Skeletal muscle tissue (tissue), 5 donors: ENCODE measurements around the gene CLEC6A. TPM values are rescaled to one million over a fixed set of nuclear protein-coding genes. Genes with fewer than 3 reads are reported as not detected.

Source experiments
- H3K27ac ChIP-seq: one replicate; pipeline ENCODE4 v1.7.0; 2013; ENCODE audit warnings: mild to moderate bottlenecking, low read depth, low read length, inconsistent platforms
- H3K27me3 ChIP-seq, 3 donors: one replicate each; pipeline ENCODE4 v1.7.0; 2013; ENCODE audit warnings: low read length in 3 of 3; ENCODE audit not compliant: control insufficient read depth in 3 of 3, insufficient read depth in 3 of 3
- H3K36me3 ChIP-seq, 3 donors: one replicate each; pipeline ENCODE4 v1.7.0; 2013; ENCODE audit warnings: low read length in 3 of 3; ENCODE audit not compliant: control insufficient read depth in 3 of 3, insufficient read depth in 3 of 3
- H3K4me1 ChIP-seq, 3 donors: one replicate each; pipeline ENCODE4 v1.7.0; 2013; ENCODE audit warnings: low read length in 3 of 3, mild to moderate bottlenecking in 3 of 3; ENCODE audit not compliant: control insufficient read depth in 3 of 3, insufficient read depth in 3 of 3
- H3K4me3 ChIP-seq, 3 donors: one replicate each; pipeline ENCODE4 v1.7.0; 2013; ENCODE audit warnings: low read length in 3 of 3
- H3K9ac ChIP-seq, 3 donors: one replicate each; pipeline ENCODE4 v1.7.0; 2013; ENCODE audit warnings: low read length in 3 of 3, mild to moderate bottlenecking in 3 of 3, moderate library complexity in 2 of 3, low read depth in 1 of 3
- H3K9me3 ChIP-seq, 3 donors: one replicate each; pipeline ENCODE4 v1.7.0; 2013; ENCODE audit warnings: low read length in 3 of 3; ENCODE audit not compliant: control insufficient read depth in 3 of 3
- small RNA-seq: library from RNA; depleted of rRNA; stranded (forward); fragments of <200 nt; gene quantifications from one replicate; pipeline ENCODE3, GENCODE V24; 2014
- total RNA-seq: library from RNA; depleted of rRNA; stranded (reverse); fragments of >200 nt; gene quantifications from one replicate; pipeline ENCODE4 v1.2.3, GENCODE V29; 2014
- donor health status: Osteomylitis.

The CLEC6A gene
- total RNA-seq, 1 donor from 2014 or later: under 0.01 TPM

GRCh38 chr12:8513256-8513655 is 57.5 kb downstream of the CLEC6A start, which contains the start of gene CLEC4D:
TSS of gene CLEC4D (plus strand) at chr12:8513503. CDS start at chr12:8513733, 230 bp downstream.
- no peaks in the 10 kb centered on the region for H3K4me1 ChIP-seq
- no peak within 1 kb of the TSS for H3K9ac ChIP-seq
- no peak within 1 kb of the TSS for H3K27ac ChIP-seq
- H3K27me3 ChIP-seq: peaks cover 0 to 3% (median 0%) of the 10 kb centered on the region in 3 donors
- no peak within 1 kb of the TSS for H3K4me3 ChIP-seq
- no peaks in the 10 kb centered on the region for H3K36me3 ChIP-seq
- no peaks in the 10 kb centered on the region for H3K9me3 ChIP-seq

DNA sequence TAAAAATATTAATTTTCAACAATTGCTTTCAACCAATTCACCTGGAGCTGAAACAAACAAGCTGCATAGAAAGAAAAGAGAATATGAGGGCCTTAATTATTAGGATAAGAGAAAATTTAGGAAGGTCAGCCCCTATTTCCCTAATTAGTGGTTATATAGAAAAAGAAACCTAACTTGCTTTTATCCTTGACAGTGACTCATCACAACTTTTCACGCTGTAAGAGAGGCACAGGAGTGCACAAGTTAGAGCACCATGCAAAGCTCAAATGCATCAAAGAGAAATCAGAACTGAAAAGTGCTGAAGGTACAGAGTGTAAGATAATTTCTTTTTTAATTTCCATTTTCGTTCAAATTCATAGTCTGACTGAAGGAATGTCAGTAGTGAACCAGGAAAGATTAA is 62.2 kb downstream of the CLEC6A start:
- no peaks in the 10 kb centered on the region for H3K27me3 ChIP-seq

DNA sequence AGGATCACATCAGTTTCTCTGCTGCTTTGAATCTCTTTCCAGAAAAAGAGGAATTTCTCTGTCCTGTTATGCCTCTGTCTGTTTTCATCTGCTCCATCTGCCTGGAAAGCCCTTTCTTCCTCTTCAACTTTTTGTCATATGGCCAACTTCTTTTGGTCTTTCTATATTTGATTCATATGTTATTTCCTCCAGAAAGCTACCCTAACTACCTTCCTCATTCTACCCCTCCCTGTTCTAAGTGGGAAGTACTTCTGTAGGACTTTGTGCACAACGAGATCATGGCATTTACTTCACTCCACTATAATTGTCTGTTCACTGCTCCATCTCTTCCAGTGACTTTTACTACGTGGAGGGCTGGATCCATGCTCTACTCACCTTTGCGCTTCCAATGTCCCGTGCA is 63.4 kb downstream of the CLEC6A start:
- no peaks in the 10 kb centered on the region for H3K4me1 ChIP-seq
- H3K9me3 ChIP-seq: peaks cover 0 to 3% (median 0%) of the 10 kb centered on the region in 3 donors
- no peak overlapping the region for H3K4me3 ChIP-seq
- H3K27ac ChIP-seq: no peak overlapping the region
- no peaks in the 10 kb centered on the region for H3K36me3 ChIP-seq
- no peaks in the 10 kb centered on the region for H3K27me3 ChIP-seq
- no peak overlapping the region for H3K9ac ChIP-seq

More for the DNA sequence above, 62.2 kb downstream of the CLEC6A start:
- Histone ChIP-seq H3K4me3 (no peak overlapping the region), H3K36me3 (no peaks in the 10 kb centered on the region), H3K9ac (no peak overlapping the region), H3K27ac (no peak overlapping the region), H3K9me3 (peaks cover 0 to 3% (median 0%) of the 10 kb centered on the region in 3 donors), H3K4me1 (no peaks in the 10 kb centered on the region)

DNA sequence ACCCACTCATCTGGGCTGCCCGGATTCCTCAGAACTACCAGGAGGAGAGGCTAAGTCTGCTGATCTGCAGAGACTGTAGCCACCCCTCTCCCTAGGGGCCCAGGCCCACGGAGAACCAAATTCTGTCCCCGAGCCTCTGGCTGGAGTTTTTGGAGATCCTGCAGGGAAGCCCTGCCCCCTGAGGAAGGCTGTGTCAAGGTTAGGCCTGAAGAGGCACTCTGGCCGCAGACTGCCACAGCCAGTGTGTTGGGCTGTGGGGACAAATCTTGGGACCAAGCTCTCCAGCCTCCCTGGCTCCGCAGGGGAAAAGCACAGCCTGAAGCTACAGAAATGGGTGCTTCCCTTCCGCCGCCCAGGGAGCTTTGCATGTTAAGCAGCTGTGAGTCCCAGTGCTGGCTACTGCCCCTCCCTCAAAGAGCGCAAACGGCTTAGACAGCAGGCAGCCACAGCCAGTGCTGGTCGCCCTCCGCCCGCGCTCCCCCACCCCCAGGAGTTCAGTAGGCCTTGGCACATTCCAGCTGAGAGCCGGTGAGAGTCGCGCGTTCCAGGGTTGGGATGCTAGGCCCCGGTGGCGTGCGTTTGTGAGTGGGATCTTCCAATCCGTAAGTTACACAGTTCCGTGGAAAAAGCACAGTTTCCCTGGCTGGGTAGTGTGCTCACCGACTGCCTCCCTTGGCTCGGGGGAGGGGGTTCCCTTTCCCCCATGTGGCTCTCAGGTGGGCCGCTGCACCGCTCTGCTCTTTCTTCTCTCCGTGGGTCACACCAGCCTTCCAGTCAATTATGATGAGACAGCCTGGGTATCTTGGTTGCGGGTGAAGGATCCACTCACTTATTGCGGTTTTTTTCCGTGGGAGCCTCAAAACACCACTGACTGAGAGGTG is 71.7 kb downstream of the CLEC6A start:
- no peaks in the 10 kb centered on the region for H3K4me1 ChIP-seq
- no peak overlapping the region for H3K4me3 ChIP-seq
- H3K9ac ChIP-seq: no peak overlapping the region
- peaks cover 0 to 3% (median 0%) of the 10 kb centered on the region in 3 donors for H3K9me3 ChIP-seq
- peaks cover 0 to 5% (median 0%) of the 10 kb centered on the region in 3 donors for H3K27me3 ChIP-seq
- H3K36me3 ChIP-seq: no peaks in the 10 kb centered on the region
- H3K27ac ChIP-seq: no peak overlapping the region

Small RNA genes lying within 50 kb of the gene (small RNA-seq; reads per million reads assigned to genes)
- not detected for gene RNU6-275P

Other genes starting within 250 kb of the CLEC6A start
- gene FAM90A1, start 228.3 kb upstream of the CLEC6A start, total RNA-seq: 0.52 TPM
- under 0.01 TPM for gene CLEC4D, start 57.5 kb downstream of the CLEC6A start, total RNA-seq
- gene CLEC4E, start 84.9 kb downstream of the CLEC6A start, total RNA-seq: not detected
- gene AICDA, start 156.9 kb downstream of the CLEC6A start, total RNA-seq: not detected
- gene MFAP5, start 206.9 kb downstream of the CLEC6A start, total RNA-seq: 246 TPM
- 40.7 TPM for gene RIMKLB, start 242.0 kb downstream of the CLEC6A start, total RNA-seq